A673 (cell line): ENCODE data around the gene DPCD. TPM values are rescaled to one million over a fixed set of nuclear protein-coding genes. Genes with fewer than 3 reads are reported as not detected.

Source experiments
- BruUV-seq: library from RNA; stranded (reverse); fragments of 400-500 nt; replicated peaks from 2 replicates; lab custom pipeline; 2021; lab: Mats Ljungman, UMichigan
- CTCF ChIA-PET: fragments of 300-600 bp; sonication (Branson Sonifier 250); formaldehyde crosslinking; loops from one replicate; lab custom pipeline; 2022; ENCODE audit warnings: antibody characterized with exemption; lab: Charles Lee
- POLR2A ChIA-PET: fragments of 300-600 bp; sonication (Branson Sonifier 250); formaldehyde crosslinking; loops from one replicate; lab custom pipeline; 2022; ENCODE audit warnings: antibody characterized with exemption; ENCODE audit not compliant: low non-redundant PET; lab: Charles Lee
- DNase-seq: peaks from one replicate; pipeline ENCODE4 v3.0.0-alpha.2; 2015; ENCODE audit warnings: low spot score
- H3K27ac ChIP-seq: fragments of 200-600 bp; sonication (generic); 2 replicates; pipeline ENCODE4 v1.5.1; 2016; ENCODE audit warnings: mixed run types, low read depth, mild to moderate bottlenecking, mixed read lengths, antibody characterized with exemption, low read length; ENCODE audit not compliant: poor library complexity, severe bottlenecking
- H3K27me3 ChIP-seq: fragments of 200-600 bp; sonication (generic); replicated peaks from 2 replicates; pipeline ENCODE4 v1.6.1; 2017; ENCODE audit warnings: mixed run types, low read depth, mild to moderate bottlenecking, mixed read lengths, antibody characterized with exemption, low read length; ENCODE audit not compliant: insufficient read depth, poor library complexity
- H3K36me3 ChIP-seq: fragments of 200-600 bp; sonication (generic); 2 replicates; pipeline ENCODE4 v1.6.1; 2016; ENCODE audit warnings: mixed run types, mild to moderate bottlenecking, mixed read lengths, antibody characterized with exemption, low read length; ENCODE audit not compliant: insufficient read depth, poor library complexity, severe bottlenecking
- H3K4me1 ChIP-seq: fragments of 200-600 bp; sonication (generic); 2 replicates; pipeline ENCODE4 v1.6.1; 2017; ENCODE audit warnings: mixed run types, mild to moderate bottlenecking, mixed read lengths, antibody characterized with exemption, low read length; ENCODE audit not compliant: insufficient read depth, poor library complexity, severe bottlenecking
- H3K4me3 ChIP-seq: fragments of 200-600 bp; sonication (generic); 2 replicates; pipeline ENCODE4 v1.5.1; 2016; ENCODE audit warnings: low read depth, mixed run types, mild to moderate bottlenecking, mixed read lengths, low read length; ENCODE audit not compliant: poor library complexity, severe bottlenecking
- H3K9me3 ChIP-seq: fragments of 200-600 bp; sonication (generic); 2 replicates; pipeline ENCODE4 v1.6.1; 2016; ENCODE audit warnings: mixed run types, low read depth, mild to moderate bottlenecking, mixed read lengths, antibody characterized with exemption, low read length; ENCODE audit not compliant: poor library complexity, severe bottlenecking
- EZH2 ChIP-seq: fragments of 200-600 bp; sonication (generic); IDR thresholded peaks from 2 replicates; pipeline ENCODE4 v1.6.1; 2017; ENCODE audit warnings: borderline replicate concordance, low read depth, mild to moderate bottlenecking, mixed read lengths, antibody characterized with exemption, low read length; ENCODE audit not compliant: poor library complexity, severe bottlenecking
- intact Hi-C: fragments of 100-400 bp; cut with micrococcal nuclease; formaldehyde crosslinking; loops from one replicate; pipeline ENCODE4 v1.10.0; 2022; ENCODE audit not compliant: unreplicated experiment
- total RNA-seq: library from RNA; stranded (reverse); gene quantifications from 2 replicates; pipeline ENCODE4 v1.2.3, GENCODE V29; 2021
- TF ChIP-seq, protein P1 (sequence below): fragments of 300-800, 200-600 bp; sonication (generic); conservative IDR thresholded peaks from 2 replicates; pipeline ENCODE4 v1.5.1; 2017; ENCODE audit warnings: low read depth, mild to moderate bottlenecking, antibody characterized with exemption, low read length, moderate library complexity, mixed read lengths

DPCD gene
- total RNA-seq, 1 experiment from 2014 or later = 32.5 TPM

DNA sequence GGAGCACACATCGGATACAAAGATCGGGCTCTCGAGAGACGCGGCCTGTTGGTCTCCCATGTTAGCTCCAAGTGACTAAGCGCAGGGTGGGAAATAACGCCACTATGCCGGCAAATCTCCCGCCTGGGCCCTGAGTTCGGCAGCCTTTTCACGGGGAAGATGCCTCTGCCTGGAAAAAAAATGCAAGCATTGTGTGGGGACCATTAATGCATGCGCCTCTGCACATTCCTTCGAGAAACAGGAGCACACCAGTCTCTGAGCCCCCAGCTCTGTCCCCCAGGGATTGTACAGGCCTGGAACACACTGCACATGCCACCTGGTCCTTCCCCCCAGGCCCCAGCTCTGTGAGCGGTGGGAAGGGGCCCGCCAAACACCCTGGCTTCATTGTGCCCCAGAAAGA, 62.7 kb downstream of the DPCD start:
- DNase-seq = no peak
- CTCF ChIA-PET = no interaction called here
- Histone ChIP-seq H3K9me3 (no peaks in the 10 kb centered on the region), H3K4me1 (no peaks in the 10 kb centered on the region), H3K36me3 (no peaks in the 10 kb centered on the region), H3K4me3 (no peak overlapping the region), H3K27ac (no peak overlapping the region), H3K27me3 (no peaks in the 10 kb centered on the region)
- TF ChIP-seq, protein P1, sequence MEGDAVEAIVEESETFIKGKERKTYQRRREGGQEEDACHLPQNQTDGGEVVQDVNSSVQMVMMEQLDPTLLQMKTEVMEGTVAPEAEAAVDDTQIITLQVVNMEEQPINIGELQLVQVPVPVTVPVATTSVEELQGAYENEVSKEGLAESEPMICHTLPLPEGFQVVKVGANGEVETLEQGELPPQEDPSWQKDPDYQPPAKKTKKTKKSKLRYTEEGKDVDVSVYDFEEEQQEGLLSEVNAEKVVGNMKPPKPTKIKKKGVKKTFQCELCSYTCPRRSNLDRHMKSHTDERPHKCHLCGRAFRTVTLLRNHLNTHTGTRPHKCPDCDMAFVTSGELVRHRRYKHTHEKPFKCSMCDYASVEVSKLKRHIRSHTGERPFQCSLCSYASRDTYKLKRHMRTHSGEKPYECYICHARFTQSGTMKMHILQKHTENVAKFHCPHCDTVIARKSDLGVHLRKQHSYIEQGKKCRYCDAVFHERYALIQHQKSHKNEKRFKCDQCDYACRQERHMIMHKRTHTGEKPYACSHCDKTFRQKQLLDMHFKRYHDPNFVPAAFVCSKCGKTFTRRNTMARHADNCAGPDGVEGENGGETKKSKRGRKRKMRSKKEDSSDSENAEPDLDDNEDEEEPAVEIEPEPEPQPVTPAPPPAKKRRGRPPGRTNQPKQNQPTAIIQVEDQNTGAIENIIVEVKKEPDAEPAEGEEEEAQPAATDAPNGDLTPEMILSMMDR = no peak
- TF ChIP-seq EZH2 = no peak
- intact Hi-C loops = no loop called here
- POLR2A ChIA-PET = no interaction called here
- no TSS peak for BruUV-seq

DNA sequence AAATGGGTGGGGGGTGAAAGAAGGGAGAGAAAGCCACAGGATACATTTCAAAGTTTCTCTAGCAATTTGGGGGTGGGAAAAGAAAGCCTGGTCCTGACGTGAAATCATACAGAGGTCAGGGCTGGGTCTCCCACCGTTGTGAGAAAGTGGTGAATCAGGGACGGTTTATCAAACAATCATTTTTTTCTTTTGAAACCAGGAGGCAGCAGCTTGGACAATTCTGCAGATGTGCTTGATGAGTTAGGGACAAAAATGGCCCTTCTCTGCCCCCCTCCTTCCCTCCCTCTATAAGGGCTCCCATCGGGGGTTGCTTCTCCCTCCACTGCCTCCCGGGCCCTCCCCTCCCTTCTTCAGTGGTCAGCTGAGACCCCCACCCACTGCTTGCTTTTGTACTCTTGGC, 63.2 kb downstream of the DPCD start:
- no peak overlapping the region for H3K4me3 ChIP-seq
- H3K27me3 ChIP-seq = no peaks in the 10 kb centered on the region
- no peaks in the 10 kb centered on the region for H3K9me3 ChIP-seq
- DNase-seq = no peak
- no TSS peak for BruUV-seq
- TF ChIP-seq EZH2 = no peak
- TF ChIP-seq, protein P1 = no peak
- POLR2A ChIA-PET = no interaction called here
- H3K4me1 ChIP-seq = no peaks in the 10 kb centered on the region
- intact Hi-C loops = no loop called here
- H3K27ac ChIP-seq = no peak overlapping the region
- no peaks in the 10 kb centered on the region for H3K36me3 ChIP-seq
- CTCF ChIA-PET = no interaction called here

DNA sequence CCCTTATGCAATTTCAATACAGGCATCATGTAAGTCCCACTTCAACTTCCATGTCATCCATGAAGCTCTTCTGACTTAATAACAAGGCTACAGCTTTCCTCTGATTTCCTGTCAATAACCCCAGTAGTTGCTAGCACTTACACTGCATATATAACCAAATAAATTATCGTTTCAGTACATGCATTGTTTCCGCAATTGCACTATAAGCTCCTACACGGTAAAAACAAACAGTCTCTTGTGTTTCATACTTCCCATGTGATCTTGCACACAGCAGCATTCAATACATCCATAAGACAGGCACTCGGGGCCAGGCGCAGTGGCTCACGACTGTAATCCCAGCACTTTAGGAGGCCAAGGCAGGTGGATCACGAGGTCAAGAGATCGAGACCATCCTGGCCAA, 65.4 kb downstream of the DPCD start:
- no TSS peak for BruUV-seq
- CTCF ChIA-PET = no interaction called here
- POLR2A ChIA-PET = no interaction called here
- no peak for TF ChIP-seq EZH2
- TF ChIP-seq, protein P1 = no peak
- Histone ChIP-seq H3K27ac (no peak overlapping the region), H3K4me1 (no peaks in the 10 kb centered on the region), H3K9me3 (no peaks in the 10 kb centered on the region), H3K36me3 (no peaks in the 10 kb centered on the region), H3K27me3 (no peaks in the 10 kb centered on the region), H3K4me3 (no peak overlapping the region)
- DNase-seq = no peak
- intact Hi-C loops = no loop called here
